Medulla oblongata (tissue), 1 donor: ENCODE data around the gene KRTAP1-5.
"Not testable (repeated sequence)": the region's sequence is repeated elsewhere in the genome, so short reads cannot be mapped to it uniquely, and the experiment has no call there.

Experiments used
- DNase-seq: peaks from one replicate; pipeline ENCODE4 v3.0.0-alpha.2; 2015; ENCODE audit errors: extremely low spot score

The KRTAP1-5 gene, protein sequence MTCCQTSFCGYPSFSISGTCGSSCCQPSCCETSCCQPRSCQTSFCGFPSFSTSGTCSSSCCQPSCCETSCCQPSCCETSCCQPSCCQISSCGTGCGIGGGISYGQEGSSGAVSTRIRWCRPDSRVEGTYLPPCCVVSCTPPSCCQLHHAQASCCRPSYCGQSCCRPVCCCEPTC

DNA sequence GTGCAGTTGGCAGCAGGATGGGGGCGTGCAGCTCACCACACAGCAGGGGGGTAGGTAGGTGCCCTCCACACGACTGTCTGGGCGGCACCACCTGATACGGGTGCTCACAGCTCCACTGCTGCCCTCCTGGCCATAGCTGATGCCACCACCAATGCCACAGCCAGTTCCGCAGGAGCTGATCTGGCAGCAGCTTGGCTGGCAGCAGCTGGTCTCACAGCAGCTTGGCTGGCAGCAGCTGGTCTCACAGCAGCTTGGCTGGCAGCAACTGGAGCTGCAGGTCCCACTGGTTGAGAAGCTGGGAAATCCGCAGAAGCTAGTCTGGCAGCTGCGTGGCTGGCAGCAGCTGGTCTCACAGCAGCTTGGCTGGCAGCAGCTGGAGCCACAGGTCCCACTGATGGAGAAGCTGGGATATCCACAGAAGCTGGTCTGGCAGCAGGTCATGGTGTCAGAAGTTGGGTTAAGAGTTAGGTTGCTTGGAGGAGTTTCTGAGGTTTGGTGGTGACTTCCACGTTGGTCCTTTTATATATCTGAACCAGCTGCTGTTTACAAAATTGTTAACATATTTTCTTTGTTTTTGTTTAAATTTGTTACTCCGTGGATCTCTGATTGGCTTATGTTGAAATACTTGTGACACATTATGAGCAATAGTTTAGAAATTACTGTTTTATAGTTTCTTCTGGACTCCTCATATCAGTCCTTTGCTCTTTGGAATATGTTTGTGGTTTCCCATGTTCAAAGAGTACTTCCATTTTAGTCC, at the start of gene KRTAP1-5:
KRTAP1-5 (minus strand) TSS at position 494 of the 757 bp plus-strand sequence; CDS start at position 441, 53 bp downstream.
- no peak for DNase-seq

DNA sequence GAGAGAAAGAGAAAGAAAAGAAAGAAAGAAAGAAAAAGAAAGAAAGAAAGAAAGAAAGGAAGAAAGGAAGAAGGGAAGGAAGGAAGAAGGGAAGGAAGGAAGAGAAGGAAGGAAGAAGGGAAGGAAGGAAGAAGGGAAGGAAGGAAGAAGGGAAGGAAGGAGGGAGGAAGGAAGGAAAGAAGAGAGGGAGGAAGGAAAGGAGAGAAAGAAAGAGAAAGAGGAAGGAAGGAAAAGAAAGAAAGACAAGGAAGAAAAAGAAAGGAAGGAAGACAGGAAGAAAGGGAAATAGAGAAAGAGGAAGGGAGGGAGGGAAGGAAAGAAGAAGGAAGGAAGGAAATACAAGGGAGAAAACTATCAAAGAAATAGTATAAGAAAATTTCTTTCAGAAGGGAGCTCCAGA, 49.8 kb upstream of the KRTAP1-5 start:
- DNase-seq, result no peak

DNA sequence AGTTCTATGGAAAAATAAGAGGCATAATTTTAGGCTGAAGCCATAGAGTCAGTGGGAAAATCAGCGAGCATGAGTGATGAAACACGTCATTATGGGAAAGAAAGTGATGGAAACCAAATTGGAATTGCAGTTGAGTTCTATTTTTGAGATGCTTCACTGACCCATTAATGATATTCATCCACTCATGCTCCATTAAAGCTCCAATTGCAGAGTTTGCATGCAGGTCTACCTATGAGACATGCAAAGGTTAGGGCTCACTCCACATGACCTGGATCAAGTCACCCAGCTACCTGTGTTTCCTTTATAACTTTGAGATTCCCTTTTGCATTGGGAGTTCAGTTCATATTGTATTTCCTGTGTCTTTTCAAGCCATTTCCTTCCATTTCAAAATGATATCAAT, 46.7 kb upstream of the KRTAP1-5 start:
- DNase-seq, result no peak

DNA sequence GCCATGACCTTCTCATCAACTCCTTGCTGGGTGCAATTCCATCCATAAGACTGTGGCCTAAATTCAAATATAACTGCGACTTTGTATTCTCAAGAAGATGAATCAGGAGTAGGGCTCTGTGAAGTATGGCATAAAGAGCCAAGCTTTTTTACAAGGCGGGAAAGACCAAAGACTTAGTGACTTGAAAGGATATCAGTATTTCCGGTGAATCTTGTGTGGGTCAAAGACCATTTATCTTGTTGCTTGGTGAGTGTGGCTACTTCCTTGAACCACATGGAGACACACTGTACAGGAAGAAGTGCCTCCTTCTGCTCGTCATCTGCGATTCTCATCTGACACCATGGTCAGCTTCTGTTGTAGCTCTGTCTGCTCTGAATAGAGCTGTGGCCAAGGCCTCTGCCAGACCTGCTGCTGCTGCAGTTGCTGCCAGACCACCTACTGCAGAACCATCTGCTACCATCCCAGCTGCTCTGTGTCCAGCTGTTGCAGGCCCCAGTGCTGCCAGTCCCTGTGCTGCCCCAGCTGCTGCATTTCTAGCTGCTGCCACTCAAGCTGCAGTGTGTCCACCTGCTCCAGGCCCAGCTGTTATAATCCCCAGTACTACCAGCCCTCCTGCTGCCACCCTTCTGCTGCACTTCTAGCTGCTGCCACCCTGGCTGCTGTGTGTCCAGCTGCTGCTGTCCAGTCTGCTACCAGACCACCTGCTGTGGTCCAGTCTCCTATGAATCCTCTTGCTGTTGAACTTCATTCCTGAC, 44.8 kb upstream of the KRTAP1-5 start:
- DNase-seq, result no peak

DNA sequence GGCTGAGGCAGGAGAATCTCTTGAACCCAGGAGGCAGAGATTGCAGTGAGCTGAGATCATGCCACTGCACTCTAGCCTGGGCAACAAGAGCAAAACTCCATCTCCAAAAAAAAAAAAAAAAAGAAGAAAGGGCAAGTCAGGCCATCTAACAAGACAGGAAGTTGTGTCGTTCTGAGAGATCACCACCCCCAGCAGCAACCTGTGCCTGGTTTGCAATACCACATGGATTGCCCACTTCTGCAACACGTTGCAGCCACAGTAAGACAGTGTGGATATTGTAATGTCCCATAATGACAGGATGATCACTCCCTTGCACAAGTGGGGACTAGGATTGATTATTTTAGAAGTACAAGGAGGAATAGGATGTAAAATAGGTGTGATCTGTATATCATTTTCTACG, 42.0 kb upstream of the KRTAP1-5 start:
- DNase-seq, result no peak

DNA sequence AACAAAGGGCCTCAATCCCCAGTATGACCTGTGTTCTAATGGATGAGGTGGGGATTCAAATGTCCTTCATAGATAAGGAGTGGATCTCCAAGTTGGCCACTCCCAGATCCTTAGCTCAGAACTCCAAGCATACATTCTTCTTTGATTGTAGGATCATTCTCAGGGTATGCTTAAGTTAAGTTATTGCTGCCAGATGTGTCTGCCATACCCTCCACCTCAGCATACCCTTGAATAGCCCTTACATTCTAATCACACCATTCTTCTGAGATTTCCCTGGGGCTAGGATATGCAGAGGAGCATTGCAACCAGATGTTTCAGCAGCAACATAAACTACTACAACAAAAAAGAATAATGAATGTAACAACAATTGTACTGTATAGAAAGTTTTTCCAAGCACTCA, 40.3 kb upstream of the KRTAP1-5 start:
- no peak for DNase-seq

DNA sequence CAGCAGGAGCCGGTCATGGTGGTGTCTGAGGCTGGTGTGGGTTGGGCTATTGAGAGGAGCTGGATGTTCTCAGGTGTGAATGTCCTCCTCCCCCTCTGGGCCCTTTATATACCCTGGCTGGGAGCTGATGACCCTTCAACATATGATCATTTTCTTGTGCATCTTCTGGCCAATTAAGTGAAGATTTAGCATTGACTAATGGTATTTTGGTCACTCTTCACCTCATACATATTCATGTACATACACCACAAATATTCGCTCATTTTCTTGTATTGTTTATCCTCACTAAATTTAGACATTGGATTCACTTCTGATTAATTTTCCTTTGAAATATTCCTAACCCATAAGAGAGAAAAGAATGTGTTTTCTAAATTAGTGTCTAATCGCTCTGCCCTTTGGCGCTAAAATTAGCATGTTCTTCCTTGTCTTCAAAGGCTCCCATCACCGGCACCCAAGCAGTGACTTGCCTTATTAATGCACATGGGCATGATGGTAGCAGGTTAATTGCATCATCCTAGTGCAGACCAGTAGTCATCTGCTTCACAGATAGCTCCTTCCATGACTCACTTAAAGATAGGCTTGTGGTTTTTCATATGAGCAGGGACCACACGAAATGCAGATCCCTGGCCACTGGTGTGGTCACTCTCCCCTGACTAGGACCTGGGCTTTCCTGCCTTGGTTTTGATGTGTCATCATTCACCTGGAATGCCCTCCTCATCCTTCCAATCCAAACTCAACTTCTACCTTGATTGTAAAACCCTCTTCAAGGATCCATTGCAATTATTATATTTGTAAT, 39.0 kb upstream of the KRTAP1-5 start, which contains the start of gene KRTAP2-4:
KRTAP2-4 (minus strand) TSS at position 51 of the 796 bp plus-strand sequence; CDS start at position 17, 34 bp downstream.
- DNase-seq, result no peak

DNA sequence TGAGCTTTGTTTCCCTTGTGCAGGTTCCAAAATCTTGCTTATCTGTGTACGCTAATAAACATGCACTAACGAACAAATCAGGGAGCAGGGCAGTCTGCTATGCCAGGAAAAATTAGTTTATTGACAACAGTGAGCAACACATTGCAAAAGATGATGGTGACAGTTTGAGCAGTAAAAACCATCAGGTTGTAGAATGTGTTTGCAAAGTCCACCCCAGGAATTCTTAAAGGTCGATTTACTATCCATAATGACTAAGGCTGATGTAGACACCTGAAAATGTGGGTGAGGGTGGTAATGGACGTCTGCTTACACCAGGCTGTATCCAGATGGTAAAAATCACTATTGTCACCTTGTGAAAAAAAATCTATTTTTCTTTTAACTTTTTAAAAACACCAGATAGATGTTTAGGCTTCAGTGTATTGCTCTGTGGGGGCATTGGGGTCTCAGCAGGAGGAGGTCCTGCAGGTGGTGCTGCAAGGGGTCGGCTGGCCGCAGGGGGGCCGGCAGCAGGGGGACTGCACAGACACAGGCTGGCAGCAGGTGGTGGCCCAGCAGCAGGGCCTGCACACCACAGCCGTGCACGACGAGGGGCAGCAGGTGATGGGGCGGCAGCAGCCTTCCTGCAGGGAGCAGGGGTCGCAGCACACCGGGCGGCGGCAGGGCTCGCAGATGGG, 38.1 kb upstream of the KRTAP1-5 start:
- DNase-seq, result not testable (repeated sequence)

DNA sequence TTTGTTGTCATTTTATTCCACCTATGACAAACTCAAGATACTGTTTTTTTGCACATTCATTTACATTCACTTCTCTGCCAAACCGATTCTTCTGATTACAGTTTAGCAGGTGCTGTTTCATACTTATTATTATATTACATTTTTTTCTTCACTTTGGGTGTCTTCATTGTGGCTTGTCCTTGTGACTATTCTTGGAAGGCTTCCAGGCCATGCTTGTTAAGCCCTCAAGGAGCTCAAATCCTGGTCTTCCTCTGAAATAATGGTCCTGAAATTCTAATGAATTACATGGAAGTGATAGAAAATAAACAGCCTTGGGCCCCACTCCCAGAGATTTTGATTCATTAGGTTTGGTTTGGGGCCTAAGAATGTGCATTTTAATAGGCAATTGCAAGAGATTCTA, 37.3 kb upstream of the KRTAP1-5 start:
- no peak for DNase-seq

DNA sequence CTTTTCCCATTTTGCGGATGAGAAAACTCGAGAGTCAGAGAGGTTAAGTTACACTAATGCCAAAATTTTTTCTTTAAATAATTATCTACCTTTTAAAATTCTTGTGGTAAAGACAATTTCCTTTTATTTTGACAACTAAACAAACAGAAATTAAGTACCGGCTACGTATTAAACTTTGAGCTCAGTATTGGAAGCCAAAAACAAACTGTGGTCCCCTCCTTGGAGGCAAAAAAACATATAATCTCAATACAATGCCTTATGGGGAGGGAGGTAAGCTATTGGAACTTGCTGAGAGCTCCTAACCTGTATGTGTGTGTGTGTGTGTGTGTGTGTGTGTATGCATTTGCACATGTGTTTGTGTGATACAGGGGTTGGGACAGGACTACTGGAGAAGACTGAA, 36.4 kb upstream of the KRTAP1-5 start:
- DNase-seq, result no peak

DNA sequence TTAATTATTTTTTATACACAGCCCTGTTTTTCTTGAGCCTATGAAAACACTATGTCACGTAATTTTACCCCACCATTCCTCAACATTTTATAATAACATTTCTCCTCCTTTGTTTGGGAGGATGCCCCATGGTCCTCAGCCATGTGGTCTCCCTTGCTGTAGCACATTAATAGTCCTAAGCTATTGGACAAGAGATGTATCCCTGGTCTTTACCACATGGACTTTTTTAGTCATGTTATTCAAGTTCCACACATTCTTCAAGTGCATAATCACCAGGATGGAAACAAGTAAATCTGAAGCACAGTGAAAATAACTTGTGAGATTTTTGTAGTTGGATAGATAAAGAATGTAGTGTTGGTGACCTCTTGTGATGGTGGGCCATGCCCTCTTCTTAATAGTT, 35.0 kb upstream of the KRTAP1-5 start:
- no peak for DNase-seq

DNA sequence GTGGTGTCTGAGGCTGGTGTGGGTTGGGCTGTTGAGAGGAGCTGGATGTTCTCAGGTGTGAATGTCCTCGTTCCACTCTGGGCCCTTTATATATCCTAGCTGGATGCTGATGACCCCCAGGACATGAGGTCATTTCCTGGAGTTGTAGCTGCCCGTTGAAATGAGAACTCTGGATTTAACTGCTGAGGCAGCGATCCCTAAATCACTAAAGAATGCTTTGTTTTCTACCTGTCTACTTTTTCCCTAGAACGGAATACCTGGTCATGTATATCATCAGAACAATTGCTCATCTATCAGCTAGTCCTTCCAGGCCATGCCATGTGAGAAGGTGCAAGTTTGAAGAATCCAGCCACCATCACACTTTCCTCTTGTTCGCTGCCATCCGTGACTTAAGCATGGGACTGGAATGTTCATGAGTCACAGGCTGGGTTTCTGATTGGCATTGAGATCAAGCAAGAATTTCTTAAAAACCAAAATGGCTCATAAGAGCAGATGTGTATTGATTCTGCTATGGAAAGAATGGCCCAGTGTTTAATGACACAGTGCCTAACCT, 33.1 kb upstream of the KRTAP1-5 start, which contains the start of gene KRTAP2-3:
KRTAP2-3 (minus strand) TSS at position 63 of the 553 bp plus-strand sequence. CDS start 64 bp downstream, outside the sequence.
- DNase-seq, result no peak

DNA sequence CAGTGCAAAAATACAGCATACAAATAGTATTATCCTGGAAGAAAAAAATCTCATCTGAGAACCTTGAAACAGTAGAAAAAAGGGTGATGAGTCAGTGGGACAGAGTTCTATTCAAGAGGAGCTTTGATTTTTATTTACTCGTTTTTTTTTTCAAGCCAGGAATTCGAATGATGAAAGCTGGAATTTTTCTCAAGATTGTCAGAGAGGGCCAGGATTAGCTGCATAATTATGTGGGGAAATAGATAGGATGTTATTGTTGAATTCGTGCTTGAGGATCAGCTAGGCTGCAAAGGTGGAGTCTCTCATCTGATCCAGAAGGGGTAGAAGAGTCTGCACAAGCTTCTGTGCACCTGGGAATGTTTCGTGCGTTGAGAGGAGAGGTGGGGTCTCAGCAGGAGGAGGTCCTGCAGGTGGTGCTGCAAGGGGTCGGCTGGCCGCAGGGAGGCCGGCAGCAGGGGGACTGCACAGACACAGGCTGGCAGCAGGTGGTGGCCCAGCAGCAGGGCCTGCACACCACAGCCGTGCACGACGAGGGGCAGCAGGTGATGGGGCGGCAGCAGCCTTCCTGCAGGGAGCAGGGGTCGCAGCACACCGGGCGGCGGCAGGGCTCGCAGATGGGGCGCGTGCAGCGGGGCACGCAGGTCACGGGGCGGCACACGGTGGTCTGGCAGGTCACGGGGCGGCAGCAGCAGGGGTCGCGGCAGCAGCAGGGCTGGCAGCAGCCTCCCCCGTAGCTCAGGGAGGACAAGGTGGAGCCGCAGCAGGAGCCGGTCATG, 32.5 kb upstream of the KRTAP1-5 start:
- not testable (repeated sequence) for DNase-seq

DNA sequence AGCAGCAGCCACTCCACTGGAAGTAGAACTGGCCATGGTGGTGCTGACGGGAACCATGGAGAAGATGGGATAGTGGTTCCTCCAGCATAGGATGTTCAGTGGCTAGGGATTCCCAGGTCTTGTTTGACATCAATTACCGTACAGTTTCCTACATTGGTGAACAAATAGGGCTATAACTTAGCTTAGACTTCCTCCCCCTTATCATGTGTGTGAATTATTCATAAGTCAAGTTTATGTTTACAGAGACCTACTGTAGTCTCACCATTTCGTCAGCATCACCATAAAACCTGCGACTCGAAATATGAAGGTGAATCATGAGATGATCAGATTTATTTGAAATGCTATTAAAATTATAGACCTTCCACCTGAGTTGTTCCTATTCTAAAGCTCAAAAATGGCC, 31.7 kb upstream of the KRTAP1-5 start:
- no peak for DNase-seq

DNA sequence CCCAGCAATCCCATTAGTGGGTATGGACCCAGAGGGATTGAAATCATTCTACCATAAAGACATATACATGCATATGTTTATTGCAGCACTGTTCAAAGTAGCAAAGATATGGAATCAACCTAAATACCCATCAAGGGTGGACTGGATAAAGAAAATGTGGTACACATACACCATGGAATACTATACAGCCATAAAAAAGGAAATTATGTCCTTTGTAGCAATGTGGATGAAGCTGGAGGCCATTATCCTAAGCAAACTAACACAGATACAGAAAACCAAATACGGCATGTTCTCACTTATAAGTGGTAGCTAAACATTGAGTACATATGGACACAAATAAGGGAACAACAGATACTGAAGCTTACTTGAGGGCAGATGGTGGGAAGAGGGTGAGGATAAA, 30.5 kb upstream of the KRTAP1-5 start:
- DNase-seq, result no peak

DNA sequence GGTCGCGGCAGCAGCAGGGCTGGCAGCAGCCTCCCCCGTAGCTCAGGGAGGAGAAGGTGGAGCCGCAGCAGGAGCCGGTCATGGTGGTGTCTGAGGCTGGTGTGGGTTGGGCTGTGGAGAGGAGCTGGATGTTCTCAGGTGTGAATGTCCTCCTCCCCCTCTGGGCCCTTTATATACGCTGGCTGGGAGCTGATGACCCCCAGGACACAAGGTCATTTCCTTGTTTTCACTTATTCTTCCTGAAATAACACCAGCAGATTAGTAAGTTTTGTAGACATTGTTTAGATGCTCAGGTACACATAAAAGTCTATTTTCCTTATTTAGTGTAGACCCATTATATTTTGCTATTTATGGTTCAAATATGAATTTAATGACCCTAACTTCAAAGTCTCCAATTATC, 28.1 kb upstream of the KRTAP1-5 start, which contains the start of gene KRTAP2-2:
KRTAP2-2 (minus strand) TSS at position 101 of the 400 bp plus-strand sequence; CDS start at position 82, 19 bp downstream.
- DNase-seq, result not testable (repeated sequence)

DNA sequence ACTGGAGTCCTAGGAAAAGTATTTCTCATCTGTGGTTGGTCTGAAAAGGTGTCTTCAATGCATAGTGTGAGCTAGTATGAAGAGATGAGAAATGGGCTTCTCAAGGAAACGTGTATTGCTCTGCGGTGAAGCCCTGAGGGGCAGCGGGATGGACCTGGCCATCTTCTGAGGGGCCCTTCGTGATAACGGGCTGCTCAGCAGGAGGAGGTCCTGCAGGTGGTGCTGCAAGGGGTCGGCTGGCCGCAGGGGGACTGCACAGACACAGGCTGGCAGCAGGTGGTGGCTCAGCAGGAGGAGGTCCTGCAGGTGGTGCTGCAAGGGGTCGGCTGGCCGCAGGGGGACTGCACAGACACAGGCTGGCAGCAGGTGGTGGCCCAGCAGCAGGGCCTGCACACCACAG, 27.5 kb upstream of the KRTAP1-5 start:
- not testable (repeated sequence) for DNase-seq

DNA sequence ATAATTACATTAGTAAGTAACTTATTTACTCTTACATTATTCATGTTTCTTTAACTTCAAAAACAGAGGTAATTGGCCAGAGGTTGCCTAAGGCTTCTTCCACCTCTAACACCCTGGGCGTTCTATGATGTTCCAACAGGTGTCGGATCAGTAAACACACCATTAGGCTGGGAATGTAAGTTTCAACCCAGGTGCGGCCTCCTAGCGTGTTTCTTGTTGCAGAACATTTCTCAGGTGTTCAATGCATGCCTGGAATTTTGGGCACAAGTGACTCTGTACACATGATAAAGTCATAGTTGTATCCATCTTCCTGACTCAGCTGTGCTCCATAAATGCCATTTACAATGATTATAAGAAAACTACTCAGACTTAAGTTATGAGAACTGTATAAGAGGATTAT, 27.0 kb upstream of the KRTAP1-5 start:
- DNase-seq, result no peak

DNA sequence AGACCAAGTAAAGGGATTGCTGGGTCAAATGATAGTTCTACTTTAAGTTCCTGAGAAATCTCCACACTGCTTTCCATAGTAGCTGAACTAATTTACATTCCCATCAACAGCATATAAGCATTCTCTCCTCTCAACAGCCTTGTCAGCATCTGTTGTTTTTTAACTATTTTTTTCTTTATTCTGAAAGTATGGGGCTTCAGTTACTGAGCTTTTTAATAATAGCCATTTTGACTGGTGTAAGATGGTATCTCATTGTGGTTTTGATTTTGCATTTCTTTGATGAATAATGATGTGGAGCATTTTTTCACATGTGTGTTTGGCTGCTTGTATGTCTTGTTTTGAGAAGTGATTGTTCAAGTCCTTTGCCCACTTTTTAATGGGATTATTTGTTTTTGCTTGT, 25.6 kb upstream of the KRTAP1-5 start:
- DNase-seq, result no peak

DNA sequence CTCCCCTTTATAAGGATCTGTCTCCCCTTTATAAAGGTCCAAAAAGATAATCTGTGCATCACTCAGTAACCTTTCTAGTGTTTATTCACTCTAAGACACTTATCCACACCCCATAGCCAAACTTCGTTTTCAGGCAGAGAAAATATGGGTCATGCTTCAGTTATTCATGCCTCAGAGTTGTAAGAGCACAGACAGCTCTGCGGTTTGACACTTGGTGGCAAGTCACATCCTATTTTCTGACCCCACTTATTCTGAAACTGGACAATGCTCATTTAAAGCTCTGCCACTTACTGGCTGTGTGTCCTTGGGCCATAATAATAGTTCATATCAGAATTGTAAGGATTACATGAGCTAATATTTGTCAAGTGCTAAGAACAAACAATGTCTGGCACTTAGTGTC, 22.1 kb upstream of the KRTAP1-5 start:
- DNase-seq, result no peak
